Embryonic facial prominence (tissue), 1 donor: Measurements from ENCODE around the gene HIF3A.

Experiments
- DNase-seq: peaks from one replicate; pipeline ENCODE4 v3.0.0-alpha.2; 2016; ENCODE audit errors: extremely low spot score

HIF3A gene

DNA sequence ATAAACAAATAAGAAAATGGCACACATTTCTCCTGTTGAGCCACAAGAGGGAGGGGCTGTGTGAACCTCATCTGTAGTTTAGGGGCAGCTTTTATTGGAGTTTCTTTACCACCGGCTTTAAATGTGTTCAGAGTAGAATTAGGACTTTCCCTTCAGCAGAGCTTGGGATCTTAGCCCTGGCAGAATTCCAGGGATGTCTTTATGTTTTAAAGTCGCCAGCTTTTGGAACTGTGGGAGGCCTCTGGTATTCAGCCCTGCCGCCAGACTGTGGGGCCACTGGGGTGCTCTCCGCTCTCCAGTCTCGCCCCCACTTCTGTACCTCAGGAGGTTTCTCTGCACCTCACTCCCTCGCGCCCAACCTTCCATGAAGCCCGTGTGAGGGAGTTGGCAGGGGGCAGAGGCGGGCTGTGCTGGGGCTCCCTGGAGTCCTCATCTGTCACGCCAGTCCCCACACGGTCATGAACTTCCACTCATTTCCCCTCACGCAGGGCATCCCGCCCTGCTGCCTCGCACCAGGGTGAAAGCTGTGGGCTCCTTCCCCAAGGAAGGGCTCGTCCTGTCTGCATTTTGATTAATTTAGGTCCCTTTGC, 85.0 kb downstream of the HIF3A start:
- DNase-seq: no peak

DNA sequence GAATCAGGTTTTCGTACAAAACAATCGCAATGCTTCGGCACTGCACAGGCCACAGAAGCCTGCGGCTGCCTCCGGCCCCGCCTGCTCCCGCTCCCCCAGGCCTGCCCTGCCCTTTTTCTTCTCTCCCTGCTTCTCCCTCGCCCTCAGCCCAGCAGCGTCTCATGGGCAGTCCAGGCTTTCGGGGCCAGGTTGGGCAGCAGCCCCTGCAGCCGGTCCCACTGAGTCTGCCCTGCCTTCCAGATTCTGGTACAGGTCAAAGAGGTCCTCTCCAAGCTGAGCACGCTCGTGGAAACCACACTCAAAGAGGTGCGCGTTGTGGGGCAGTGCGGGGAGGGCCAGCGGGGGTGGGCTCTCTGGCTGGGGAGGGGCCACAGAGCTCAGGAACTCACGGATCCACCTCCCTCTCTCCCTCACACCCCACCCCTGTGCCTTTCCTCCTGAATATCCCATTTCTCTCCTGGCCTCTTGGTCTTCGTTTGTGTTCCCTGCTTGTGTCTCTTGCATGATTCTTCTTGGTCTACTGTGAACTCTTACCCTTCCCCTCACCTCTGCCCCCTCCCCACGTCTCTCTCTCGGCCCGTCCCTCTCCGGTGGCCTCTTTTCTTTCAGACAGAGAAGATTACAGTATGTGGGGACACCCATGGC, 86.5 kb downstream of the HIF3A start:
- no peak for DNase-seq

DNA sequence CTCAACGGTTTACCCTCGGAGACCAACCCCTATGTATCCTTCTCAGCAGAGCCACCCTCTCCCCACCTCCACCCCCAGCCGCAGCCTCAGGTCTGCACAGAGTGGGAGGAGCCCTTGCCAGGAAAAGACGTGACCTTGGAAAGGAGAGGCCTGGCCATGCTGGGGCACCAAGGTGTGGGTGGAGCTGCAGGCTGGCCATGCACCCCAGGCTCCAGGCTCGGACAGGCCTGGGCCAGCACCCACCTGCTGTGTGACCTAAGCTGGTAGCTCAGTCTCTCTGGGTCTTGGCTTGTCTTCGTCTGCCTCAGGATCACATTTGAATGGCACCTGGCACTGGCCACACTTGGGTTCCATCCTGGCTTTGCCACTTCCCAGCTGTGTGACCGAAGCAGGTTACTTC, 87.0 kb downstream of the HIF3A start:
- no peak for DNase-seq

DNA sequence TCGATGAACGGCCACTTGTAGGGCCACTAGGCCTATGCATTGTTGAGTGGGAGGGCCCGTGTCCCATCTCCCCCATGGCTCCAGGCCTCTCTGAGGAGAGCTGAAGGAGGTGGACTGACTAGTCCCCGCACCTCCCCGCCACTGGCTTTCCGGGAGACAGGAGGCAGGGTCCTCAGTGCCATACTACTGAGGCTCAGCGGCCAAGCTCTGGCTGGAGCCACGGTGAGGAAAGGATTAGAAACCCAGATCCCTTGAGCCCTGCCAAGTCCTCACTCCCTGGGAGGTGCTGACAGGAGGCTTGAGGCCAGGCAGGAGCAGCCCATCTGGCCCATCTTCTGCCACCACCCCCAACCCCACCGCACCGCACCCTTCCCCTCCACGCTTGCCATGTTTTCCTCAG, 87.6 kb downstream of the HIF3A start:
- no peak for DNase-seq

DNA sequence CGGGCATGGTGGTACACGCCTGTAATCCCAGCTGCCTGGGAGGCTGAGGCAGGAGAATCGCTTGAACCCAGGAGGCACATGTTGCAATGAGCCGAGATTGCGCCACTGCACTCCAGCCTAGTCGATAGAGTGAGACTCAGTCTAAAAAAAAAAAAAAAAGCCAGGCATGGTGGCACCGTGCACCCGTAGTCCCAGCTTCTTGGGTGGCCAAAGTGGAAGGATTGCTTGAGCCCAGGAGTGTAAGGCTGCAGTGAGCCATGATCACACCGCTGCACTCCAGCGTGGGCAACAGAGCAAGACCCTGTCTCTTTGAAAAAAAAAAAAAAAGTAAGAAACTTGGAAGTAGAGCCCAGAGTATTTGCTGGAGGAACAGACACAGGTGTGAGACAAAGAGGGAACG, 88.8 kb downstream of the HIF3A start:
- no peak for DNase-seq

DNA sequence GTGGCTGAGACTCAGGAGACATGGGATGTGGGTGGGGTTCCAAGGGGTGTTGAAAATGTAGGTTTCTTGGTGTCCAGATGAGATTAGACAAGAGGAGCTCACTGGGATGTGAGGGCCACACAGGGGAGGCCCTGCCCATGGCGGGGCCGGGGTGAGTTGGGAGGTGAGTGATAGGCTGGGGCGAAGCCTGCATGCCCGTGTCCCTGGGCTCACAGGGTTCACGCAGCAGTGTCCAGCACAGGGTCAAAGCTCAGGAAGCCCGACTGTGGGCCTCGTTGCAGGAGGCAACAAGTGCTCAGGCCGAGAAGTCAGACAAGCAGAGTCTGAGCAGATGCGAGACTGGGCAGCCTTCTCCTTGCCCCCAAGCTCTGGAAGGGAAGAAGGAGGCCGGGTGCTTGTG, 89.3 kb downstream of the HIF3A start:
- DNase-seq: no peak

DNA sequence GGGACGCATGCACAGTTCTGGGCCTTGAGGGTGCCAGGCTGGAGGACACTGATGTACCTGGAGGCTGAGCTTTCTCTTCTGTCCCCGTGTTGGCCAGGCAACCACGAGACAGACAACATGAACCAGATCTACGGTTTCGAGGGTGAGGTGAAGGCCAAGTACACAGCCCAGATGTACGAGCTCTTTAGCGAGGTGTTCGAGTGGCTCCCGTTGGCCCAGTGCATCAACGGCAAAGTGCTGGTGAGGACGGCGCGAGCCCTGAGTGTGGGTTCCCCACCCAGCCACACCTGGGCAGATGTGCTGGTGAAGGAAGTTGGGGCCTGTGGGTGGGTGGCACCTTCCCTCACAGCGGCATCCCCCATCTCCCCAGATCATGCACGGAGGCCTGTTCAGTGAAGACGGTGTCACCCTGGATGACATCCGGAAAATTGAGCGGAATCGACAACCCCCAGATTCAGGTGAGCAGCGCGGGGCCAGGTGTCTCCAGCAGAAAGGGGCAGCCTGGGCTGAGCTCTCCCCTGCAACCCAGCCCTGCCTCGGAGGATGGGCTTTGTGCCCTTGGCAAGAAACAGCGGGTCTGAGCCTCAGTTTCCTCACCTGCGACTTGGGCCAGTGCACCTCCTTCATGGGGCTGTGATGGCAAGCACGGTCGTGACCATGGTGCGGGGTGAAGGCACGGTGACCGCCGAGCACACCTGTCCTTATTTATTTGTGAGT, 90.3 kb downstream of the HIF3A start:
- DNase-seq: no peak

DNA sequence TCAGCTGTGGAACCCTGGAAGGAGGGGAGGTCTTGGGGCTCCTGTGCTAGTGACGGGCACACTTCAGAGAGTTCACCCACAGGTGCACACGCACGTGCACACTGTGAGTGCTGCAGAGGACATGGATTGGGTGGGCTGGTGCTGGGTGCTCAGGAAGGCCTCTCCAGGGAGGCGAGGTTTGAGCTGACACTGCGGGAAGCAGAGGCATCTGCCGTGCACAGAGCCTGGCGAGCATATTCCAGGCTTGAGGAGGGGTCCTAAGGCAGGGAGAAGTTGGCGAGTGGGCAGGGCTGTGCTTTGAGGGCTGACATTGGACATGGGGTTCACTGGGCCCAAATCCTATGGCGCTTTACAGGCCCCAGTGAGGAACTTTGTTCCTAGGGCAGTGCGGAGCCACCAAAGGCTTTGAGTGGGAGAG, 90.9 kb downstream of the HIF3A start:
- no peak for DNase-seq

DNA sequence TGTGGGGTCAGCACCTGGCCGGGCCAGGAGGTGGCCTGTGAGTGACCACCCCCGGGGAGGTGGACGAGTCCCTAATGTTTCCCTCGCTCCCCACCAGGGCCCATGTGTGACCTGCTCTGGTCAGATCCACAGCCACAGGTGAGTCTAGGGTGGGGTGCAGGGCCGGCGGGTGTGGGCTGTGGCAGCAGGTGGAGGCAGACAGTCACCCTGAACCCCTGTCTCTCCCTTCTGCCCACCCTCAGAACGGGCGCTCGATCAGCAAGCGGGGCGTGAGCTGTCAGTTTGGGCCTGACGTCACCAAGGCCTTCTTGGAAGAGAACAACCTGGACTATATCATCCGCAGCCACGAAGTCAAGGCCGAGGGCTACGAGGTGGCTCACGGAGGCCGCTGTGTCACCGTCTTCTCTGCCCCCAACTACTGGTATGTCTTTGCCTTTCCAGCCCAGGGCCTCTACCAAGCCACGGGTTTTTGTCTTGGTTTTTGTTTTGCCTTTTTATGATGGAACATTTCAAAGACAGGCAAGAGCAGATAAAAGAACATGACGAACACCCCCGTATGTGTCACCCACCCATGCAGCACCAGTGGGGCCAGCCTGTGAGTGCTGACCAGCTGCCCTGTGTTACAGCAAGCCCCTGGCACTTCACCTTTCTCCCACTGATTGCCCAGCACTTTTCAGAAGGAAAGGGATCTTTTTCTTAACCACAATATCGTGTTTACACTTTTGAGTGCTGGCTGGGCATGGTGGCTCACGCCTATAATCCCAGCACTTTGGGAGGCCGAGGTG, 91.7 kb downstream of the HIF3A start:
- no peak for DNase-seq

DNA sequence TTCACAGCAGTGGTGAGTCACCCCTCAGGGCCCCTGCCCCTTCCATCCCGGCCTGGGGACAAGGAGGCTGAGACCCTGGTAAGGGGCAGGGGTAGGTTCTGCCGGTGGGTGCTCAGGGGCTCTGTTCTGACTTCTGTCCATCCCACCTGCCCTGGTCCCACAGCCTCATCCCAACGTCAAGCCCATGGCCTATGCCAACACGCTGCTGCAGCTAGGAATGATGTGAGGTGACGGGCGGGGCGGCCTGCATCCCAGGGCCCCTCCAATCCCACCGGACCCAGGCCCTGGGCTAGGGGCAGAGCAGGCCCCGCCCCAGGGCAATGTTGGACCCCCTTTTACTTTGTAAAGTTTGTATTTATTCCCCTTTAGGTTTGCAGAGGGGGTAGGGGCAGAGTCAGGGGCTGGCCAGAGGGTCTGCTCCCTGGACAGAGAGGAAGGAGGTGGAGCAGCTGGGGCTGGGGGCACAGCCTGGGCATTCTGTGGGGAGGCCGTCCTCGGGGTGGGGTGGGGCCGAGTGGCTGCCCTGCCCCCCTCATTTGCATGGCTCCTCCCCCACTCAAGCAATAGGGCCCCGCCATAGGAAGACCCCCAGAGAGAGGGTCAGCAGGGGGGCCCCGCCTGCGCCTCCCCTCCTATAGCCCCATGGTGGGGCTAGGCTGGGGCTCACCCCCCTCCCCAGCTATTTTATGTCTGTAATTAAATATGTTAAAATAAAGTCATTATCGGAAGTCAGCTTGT, 93.4 kb downstream of the HIF3A start:
- no peak for DNase-seq

DNA sequence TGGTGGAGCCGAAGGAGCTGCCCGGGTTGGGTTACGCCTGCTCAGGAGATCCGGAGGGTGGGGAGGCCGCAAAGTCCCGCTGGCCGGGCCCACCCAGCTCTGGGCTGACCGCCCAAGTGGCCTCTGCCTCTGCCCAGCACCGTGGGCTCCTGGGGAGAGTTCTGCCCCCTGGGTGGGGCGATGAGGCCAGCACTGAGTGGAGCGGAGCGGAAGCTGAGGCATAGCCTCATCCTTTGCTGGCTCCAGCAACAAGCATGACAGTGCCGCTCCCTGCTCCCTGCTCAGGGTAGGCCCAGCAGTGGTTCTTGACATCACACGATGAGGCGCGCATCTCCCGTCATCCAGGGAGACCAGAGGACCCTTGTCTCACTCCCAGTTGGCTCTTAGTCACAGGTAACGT, 94.0 kb downstream of the HIF3A start:
- no peak for DNase-seq

DNA sequence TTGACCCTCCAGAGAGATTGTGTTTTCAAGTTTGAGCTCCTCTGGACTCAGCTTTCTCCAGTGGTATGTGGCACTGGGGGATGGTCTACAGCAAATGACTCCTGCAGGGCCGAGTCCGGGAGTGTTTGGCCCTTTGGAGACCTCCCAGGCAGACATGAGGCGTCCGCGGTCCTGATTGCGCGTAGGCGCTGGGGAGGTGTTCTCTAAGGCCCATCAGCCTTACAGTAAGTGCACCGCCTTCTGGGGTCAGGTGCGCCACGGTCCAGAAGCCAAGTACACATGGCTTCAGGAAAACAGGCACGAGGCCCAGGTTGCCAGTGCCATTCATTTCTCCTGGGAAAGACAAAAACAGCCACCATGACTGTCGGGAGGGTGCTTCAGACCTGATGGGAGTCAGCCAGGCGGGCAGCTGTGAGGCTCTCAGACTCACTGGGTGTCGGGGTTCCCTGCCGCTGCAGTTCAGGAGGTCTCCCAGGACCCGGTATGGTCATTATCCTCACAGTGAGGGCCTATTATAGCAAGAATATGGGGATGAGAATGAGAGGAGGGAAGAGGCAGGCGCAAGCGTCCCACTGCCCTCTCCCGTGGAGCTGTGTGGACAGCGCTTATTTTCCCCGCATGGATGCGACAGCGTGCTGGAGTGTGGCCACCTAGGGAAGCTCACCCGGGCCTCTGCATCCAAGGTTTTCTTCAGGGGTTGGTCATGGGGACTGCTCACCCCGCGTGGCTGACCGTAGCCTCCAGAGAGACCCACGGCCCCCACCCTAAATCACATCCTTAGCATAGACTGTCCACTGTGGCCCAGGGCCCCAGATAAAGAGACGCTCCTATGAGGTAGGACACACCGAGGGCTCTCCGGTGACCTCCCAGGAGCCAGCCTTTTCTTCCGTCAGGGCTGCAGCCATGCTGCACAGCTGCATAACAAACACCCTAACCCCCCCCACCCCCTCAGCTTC, 94.7 kb downstream of the HIF3A start:
- no peak for DNase-seq

DNA sequence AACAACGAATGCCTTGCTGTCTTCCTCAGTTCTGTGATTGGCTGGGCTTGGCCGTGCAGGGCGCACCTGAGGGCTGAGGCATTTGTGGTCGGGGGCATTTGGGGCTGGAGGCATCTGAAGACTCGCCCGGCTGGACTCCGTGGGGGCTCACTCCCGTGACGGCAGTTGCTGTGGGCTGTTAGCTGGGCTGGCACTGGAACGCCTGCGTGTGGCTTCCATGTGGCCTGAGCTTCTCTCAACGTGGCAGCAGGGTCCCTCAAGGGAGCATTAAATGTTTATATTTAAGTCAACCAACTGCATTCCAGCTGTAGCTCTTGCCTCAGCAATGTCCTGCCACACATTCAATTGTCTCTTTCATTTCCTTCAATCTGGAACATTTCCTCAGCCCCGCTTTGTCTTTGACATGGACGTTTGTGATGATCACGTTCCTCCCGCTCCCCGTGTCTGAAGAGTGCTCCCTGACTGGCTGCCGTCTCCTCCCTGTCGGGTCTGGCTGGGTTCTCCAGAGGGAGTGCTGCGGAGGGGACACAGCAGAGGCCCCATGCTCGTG, 95.5 kb downstream of the HIF3A start:
- no peak for DNase-seq

DNA sequence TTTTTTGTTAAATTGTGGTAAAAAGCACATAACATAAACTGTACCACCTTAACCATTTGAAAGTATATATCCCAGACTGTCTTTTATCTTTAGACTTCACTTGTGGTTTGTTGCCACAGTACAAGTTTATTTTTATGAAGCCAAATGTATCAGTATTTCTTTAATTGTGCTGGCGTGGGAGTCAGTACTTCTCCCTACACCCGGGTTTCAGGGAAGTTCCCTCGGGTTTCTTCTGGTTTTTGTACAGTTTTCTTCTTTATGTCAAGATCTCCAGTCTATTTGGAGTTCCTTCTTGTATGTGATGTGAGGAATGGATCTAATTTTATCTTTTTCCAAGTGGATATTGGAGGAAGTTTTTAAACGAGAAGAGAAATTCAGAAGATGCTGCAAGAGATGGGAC, 96.0 kb downstream of the HIF3A start:
- no peak for DNase-seq
